Gastrocnemius medialis (tissue), 4 donors: ENCODE measurements around the gene HDAC10.

Experiments used
- POLR2A ChIP-seq, 2 donors: fragments of 450-650 bp; IDR thresholded peaks; one replicate each; pipeline ENCODE4 v1.6.1; 2017; ENCODE audit warnings: antibody characterized with exemption in 2 of 2, mild to moderate bottlenecking in 2 of 2, moderate library complexity in 2 of 2
- TF ChIP-seq, protein P1 (sequence below), 5 experiments: fragments of 450-650 bp in 3 of 5; fragments of 200-600 bp in 2 of 5; sonication (generic) in 2 of 5; IDR thresholded peaks in 4 of 5; conservative IDR thresholded peaks in 1 of 5; 1 replicate in 4 of 5; 2 replicates in 1 of 5; pipeline ENCODE4 v1.5.1; 2016 to 2019; ENCODE audit warnings: antibody characterized with exemption in 5 of 5, mild to moderate bottlenecking in 3 of 5, moderate library complexity in 3 of 5

DNA sequence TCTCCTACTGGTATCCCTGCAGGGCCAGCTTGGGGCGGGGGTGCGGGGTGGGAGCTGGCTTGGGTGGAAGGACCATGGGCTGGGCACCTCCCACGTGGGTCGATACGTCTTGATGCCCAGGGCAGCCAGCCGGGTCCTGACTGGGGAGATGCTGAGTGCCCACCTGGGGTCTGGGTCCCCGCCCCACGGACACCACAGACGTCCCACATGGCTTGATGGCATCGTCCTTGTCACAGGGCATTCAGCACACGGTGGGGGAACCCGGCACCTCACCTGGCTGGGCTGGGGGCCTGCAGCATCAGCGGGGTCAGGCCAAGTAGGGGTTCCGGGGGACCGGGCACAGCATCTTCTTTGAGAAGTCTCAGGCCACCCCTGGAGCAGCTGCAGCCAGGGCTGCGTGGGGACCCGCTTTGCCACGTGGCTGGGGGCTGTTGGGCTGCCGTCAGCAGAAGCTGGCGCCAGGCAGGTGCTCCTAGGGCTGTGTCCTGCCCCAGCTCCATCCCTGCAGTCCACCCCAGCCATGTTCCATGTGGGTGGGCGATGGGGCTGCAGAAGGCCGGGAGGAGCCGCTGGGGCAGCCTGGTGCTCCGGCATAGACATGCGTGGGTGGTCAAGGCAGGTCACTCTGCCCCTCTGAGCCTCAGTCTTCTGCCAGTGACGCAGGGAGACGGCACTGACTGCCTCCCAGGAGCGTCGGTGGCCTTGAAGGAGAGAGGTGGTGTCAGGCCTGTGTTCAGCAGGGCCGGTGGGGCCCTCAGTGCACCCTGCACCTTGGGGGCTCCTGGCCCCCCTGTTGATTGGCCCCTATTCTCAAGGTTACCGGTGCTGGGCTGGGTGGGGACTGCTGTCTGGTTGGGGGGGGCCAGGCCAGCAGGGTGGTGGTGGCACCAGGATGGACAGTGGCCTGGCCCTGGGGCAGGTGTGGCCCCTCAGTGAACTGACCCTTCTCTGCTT lies 41.8 kb downstream of the HDAC10 start:
- TF ChIP-seq, protein P1, sequence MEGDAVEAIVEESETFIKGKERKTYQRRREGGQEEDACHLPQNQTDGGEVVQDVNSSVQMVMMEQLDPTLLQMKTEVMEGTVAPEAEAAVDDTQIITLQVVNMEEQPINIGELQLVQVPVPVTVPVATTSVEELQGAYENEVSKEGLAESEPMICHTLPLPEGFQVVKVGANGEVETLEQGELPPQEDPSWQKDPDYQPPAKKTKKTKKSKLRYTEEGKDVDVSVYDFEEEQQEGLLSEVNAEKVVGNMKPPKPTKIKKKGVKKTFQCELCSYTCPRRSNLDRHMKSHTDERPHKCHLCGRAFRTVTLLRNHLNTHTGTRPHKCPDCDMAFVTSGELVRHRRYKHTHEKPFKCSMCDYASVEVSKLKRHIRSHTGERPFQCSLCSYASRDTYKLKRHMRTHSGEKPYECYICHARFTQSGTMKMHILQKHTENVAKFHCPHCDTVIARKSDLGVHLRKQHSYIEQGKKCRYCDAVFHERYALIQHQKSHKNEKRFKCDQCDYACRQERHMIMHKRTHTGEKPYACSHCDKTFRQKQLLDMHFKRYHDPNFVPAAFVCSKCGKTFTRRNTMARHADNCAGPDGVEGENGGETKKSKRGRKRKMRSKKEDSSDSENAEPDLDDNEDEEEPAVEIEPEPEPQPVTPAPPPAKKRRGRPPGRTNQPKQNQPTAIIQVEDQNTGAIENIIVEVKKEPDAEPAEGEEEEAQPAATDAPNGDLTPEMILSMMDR (IDR thresholded peaks at IDR 0.05 in 4 of 5, conservative IDR thresholded peaks at IDR 0.05 in 1 of 5) = no peak
- no peak for TF ChIP-seq POLR2A (IDR thresholded peaks at IDR 0.05)
